BE2C (cell line): Measurements from ENCODE around the gene SOWAHA. TPM values are rescaled to one million over a fixed set of nuclear protein-coding genes. Genes with fewer than 3 reads are reported as not detected.

Source experiments
- DNase-seq: peaks from one replicate; pipeline ENCODE4 v3.0.0-alpha.2; 2020
- H3K27me3 ChIP-seq: fragments of 250-450 bp; sonication (Bioruptor Pico); 2 replicates; pipeline ENCODE4 v1.5.1; 2020; ENCODE audit warnings: mild to moderate bottlenecking
- H3K36me3 ChIP-seq: fragments of 250-450 bp; sonication (Bioruptor Pico); 2 replicates; pipeline ENCODE4 v1.5.1; 2020; ENCODE audit warnings: mild to moderate bottlenecking
- H3K4me1 ChIP-seq: fragments of 250-450 bp; sonication (Bioruptor Pico); 2 replicates; pipeline ENCODE4 v1.5.1; 2020
- H3K4me3 ChIP-seq: 2 replicates; pipeline ENCODE4 v1.5.1; 2011; ENCODE audit warnings: low read depth, low read length
- H3K9me3 ChIP-seq: fragments of 250-450 bp; sonication (Bioruptor Pico); 2 replicates; pipeline ENCODE4 v1.5.1; 2020
- polyA plus RNA-seq: library from polyadenylated mRNA; unstranded; fragments of >200 nt; gene quantifications from one replicate; pipeline ENCODE4 v1.2.1, GENCODE V29; 2012; ENCODE audit warnings: low read depth, missing spikeins; ENCODE audit not compliant: insufficient read length, insufficient read depth
- TF ChIP-seq, protein P1 (sequence below): IDR thresholded peaks from 2 replicates; pipeline ENCODE4 v1.5.1; 2012; ENCODE audit warnings: mild to moderate bottlenecking, low read depth, low read length

Gene SOWAHA
- not detected for polyA plus RNA-seq

GRCh38 chr5:132812781-132813598 is at the start of gene SOWAHA:
Gene SOWAHA (plus strand): TSS chr5:132813302. CDS start chr5:132813622, 320 bp downstream.
- Histone ChIP-seq H3K27me3 (no peaks in the 10 kb centered on the region), H3K4me3 (peak within 1 kb of the TSS; percentile 58), H3K4me1 (peaks cover 13% of the 10 kb centered on the region), H3K9me3 (peaks cover 3% of the 10 kb centered on the region; the same call in 1 of the 2 replicates), H3K36me3 (no peaks in the 10 kb centered on the region)
- DNase-seq: peak; percentile 46
- TF ChIP-seq, protein P1, sequence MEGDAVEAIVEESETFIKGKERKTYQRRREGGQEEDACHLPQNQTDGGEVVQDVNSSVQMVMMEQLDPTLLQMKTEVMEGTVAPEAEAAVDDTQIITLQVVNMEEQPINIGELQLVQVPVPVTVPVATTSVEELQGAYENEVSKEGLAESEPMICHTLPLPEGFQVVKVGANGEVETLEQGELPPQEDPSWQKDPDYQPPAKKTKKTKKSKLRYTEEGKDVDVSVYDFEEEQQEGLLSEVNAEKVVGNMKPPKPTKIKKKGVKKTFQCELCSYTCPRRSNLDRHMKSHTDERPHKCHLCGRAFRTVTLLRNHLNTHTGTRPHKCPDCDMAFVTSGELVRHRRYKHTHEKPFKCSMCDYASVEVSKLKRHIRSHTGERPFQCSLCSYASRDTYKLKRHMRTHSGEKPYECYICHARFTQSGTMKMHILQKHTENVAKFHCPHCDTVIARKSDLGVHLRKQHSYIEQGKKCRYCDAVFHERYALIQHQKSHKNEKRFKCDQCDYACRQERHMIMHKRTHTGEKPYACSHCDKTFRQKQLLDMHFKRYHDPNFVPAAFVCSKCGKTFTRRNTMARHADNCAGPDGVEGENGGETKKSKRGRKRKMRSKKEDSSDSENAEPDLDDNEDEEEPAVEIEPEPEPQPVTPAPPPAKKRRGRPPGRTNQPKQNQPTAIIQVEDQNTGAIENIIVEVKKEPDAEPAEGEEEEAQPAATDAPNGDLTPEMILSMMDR: no peak

DNA sequence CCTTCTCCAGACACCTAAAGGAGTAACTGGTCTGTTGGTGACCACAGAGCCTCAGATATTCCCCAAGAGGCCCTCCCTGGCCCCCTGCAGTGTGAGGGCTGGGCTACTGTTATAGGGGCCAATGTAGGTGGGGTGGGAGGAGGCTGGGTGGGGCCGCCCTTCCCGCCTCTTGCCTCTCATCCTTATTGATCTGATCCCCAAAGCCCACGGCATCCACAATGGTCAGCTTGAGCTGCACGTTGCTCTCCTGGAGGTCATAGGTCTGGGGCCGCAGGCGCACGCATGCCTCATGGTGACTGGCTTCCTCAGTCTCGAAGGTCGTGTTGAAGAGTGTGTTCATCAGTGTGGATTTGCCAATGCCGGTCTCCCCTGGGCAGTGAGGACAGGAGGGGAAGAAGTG is 49.1 kb upstream of the SOWAHA start:
- H3K4me1 ChIP-seq: no peaks in the 10 kb centered on the region; the same call in 1 of the 2 replicates
- peaks cover 22% of the 10 kb centered on the region for H3K36me3 ChIP-seq
- no peak for DNase-seq
- TF ChIP-seq, protein P1: no peak
- H3K27me3 ChIP-seq: no peaks in the 10 kb centered on the region
- no peak overlapping the region for H3K4me3 ChIP-seq
- H3K9me3 ChIP-seq: no peaks in the 10 kb centered on the region

DNA sequence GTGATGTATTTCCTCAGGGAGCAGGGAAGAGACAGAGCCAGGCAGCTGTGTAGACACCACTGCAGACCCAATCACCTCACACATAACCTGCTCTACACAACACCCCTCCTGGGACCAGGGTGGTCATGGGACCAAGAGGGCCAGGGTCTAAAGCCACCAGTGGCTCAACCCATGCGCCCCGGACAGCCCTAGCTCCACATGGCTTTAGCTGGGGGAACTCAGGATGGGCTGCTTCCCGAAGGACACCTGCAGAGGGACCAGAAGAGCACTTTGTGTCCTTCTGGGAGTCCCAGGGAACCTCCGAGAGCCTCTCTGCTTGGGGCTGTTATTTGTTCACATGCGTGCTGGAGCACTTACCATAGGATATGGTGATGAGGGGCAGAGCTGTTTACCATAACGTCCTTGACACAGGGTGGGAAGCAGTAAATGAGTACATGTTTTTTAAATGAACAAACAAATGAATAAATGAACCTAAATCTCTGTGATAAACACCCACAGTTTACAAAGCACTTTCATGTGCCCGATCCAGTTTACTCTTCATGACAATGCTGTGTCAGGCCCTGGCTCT is 48.3 kb upstream of the SOWAHA start:
- peaks cover 22% of the 10 kb centered on the region for H3K36me3 ChIP-seq
- H3K4me3 ChIP-seq: no peak overlapping the region
- no peaks in the 10 kb centered on the region for H3K27me3 ChIP-seq
- DNase-seq: no peak
- H3K4me1 ChIP-seq: no peaks in the 10 kb centered on the region; the same call in 1 of the 2 replicates
- TF ChIP-seq, protein P1: no peak
- H3K9me3 ChIP-seq: no peaks in the 10 kb centered on the region

DNA sequence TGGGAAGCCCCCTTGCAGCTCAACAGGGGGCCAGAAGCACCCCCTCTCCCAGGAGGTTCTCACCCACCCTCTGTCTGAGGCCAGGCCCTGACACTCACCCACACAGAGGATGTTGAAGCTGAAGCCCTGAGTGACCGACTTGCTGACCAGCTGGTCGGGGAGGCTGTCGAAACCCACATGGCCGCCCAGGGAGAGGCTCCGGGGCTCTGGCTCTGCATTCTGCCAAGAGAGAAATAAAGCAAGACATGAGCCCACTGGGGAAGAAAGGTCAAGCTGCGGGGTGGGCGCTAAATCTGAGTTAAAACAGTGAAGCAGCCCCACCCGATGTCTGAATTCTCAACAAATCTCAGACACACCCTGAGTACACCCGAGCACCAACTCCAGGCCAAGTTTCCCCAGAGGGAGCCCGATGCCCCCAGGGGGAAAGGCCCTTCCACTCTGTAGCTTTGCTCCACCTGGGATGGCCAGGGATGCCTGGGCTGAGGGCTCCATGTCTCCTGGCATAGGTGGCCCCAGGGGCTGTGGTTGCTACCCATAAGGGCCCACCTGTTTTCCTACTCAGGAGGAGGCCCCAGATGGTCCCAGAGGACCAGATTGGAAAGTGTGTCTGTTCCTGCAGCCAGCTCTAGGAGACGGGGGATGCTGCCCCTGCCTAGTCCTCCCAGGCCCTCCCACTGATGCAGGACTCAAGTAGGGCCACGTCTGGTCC is 47.6 kb upstream of the SOWAHA start:
- Histone ChIP-seq H3K4me1 (no peaks in the 10 kb centered on the region; the same call in 1 of the 2 replicates), H3K9me3 (no peaks in the 10 kb centered on the region), H3K4me3 (no peak overlapping the region), H3K36me3 (peaks cover 22% of the 10 kb centered on the region), H3K27me3 (no peaks in the 10 kb centered on the region)
- peak; percentile 10 for DNase-seq
- TF ChIP-seq, protein P1: no peak

DNA sequence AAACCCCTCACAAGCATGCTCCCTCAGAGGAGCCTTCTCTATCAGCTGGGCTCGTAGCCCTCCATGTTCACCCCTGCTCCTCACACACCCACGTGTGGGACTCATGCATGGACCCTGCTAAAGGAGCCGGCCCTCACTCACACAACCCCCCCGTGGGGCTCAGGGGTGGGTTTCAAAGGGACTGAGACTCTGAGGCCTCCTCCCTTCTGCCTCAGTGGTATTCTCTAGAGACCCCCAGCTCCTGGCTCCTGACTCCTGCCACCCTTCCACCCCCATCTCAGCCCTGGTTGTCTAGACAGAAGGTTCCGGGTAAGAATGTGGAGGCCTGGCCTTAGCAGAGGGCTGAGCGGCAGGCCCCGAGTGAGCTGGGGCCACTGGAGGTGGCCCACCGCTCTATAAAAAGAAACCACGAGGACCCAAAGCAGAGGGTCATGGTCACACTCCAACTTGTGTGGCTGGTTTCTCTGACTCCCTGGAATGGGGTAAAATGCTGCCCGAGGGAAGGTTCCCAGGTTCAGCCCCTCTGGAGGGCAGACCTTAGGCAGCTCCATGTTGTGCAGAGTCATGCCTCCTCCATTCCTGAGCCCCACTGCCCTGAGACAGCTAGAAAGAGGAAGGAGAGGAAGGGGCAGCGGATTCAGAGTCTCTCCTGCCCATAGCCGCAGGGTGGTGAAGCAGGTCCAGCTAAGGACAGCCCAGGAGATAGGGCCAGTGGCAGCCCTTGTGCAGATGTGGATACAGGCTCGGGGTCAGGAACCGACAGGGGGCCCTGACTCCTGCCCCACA is 46.9 kb upstream of the SOWAHA start:
- Histone ChIP-seq H3K36me3 (peaks cover 16% of the 10 kb centered on the region), H3K9me3 (no peaks in the 10 kb centered on the region), H3K4me1 (no peaks in the 10 kb centered on the region; the same call in 1 of the 2 replicates), H3K27me3 (no peaks in the 10 kb centered on the region), H3K4me3 (no peak overlapping the region)
- no peak for DNase-seq
- TF ChIP-seq, protein P1: no peak
